Measurements from ENCODE around the gene DAPL1. TPM values are rescaled to one million over a fixed set of nuclear protein-coding genes. Genes with fewer than 3 reads are reported as not detected.

The DAPL1 gene
- total RNA-seq = 0.29 TPM in 1 of 2 replicates, not detected in the other

DNA sequence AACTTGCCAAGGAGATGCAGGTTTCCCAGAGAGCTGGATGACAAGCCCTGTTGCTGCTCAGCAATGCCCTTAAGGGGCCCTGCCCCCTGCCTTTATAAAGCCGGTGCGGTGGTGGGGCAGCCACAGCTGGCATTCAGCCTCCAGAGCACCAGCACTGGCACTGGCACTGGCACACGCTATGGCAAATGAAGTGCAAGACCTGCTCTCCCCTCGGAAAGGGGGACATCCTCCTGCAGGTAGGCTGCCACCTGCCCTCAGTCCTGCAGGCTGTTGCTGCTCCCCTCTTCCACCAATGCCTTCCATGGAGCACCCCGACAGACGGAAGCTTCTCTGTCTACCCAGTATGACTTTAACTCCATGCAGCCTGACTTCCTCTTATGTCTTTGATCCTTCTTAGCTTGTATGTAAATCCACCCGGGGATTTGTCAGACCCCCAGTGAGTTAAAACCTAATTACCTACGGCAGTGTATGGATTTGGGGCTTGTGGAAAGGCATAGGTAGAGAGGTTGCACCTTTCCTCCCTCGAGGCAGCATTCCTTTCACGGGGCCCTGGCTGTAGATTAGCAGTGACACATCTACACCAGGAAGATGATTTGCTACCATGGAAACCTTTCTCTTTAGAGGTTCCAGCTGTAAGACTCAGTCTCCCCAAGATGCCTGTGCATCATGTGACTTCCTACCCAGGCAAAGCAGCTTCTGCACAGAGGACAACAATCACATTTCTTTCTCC is at the start of gene DAPL1:
DAPL1 (plus strand) TSS at position 123 of the 730 bp plus-strand sequence; CDS start at position 179, 56 bp downstream.
- no peak within 1 kb of the TSS for H3K27ac ChIP-seq (ENCODE audit: low read depth, low read length)

DNA sequence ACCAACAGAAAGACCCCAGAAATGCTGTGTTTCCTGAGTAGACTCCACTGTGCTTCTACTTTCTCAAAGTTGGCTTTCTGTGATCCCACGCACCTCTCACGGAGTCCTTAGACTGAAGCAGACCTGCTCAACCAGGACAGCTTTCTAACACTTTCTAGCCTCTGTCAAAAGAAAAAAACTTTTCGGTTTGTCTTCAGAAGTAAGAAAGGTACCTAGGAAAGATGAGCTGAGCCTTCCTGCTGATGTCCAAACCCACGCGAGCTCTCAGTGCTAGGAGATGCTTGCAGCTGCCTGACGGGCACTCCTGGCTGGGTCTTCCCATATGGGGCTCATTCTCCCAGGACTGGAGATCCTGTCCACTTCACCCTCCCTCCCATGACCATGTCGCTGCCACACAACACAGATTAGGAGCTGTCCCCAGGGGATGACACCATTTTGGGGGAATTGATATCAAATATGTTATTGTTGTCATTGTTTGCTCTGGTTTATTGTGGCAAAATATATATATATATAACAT is 49.2 kb upstream of the DAPL1 start:
- Histone ChIP-seq H3K27ac (ENCODE audit: low read depth, low read length) (no peak overlapping the region), H2AFZ (ENCODE audit: low read length) (no peak overlapping the region), H3K79me2 (ENCODE audit: insufficient read depth, low read length) (no peaks in the 10 kb centered on the region), H3K4me1 (ENCODE audit: insufficient read depth, low read length) (peaks cover 5% of the 10 kb centered on the region), H3K36me3 (ENCODE audit: insufficient read depth, low read length) (no peaks in the 10 kb centered on the region), H3K27me3 (ENCODE audit: insufficient read depth, low read length) (peaks cover 47% of the 10 kb centered on the region), H3K4me2 (ENCODE audit: insufficient read depth, low read length) (no peak overlapping the region), H4K20me1 (ENCODE audit: insufficient read depth, low read length) (no peaks in the 10 kb centered on the region), H3K4me3 (ENCODE audit: insufficient read depth, low read length) (no peak overlapping the region), H3K9me3 (ENCODE audit: low read depth, low read length) (no peaks in the 10 kb centered on the region)
- DNase-seq (ENCODE audit: insufficient read length, low spot score, missing footprints) = peak; percentile 13
- TF ChIP-seq, protein P1, sequence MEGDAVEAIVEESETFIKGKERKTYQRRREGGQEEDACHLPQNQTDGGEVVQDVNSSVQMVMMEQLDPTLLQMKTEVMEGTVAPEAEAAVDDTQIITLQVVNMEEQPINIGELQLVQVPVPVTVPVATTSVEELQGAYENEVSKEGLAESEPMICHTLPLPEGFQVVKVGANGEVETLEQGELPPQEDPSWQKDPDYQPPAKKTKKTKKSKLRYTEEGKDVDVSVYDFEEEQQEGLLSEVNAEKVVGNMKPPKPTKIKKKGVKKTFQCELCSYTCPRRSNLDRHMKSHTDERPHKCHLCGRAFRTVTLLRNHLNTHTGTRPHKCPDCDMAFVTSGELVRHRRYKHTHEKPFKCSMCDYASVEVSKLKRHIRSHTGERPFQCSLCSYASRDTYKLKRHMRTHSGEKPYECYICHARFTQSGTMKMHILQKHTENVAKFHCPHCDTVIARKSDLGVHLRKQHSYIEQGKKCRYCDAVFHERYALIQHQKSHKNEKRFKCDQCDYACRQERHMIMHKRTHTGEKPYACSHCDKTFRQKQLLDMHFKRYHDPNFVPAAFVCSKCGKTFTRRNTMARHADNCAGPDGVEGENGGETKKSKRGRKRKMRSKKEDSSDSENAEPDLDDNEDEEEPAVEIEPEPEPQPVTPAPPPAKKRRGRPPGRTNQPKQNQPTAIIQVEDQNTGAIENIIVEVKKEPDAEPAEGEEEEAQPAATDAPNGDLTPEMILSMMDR (IDR thresholded peaks at IDR 0.05; ENCODE audit: extremely low read depth, low read depth, low read length) = no peak

More for the DNA sequence above, at the start of gene DAPL1:
- TF ChIP-seq, protein P1 (IDR thresholded peaks at IDR 0.05; ENCODE audit: extremely low read depth, low read depth, low read length) = no peak
- H2AFZ ChIP-seq (ENCODE audit: low read length) = no peak within 1 kb of the TSS
- no peaks in the 10 kb centered on the region for H3K79me2 ChIP-seq (ENCODE audit: insufficient read depth, low read length)
- DNase-seq (ENCODE audit: insufficient read length, low spot score, missing footprints) = peak; percentile 30
- H4K20me1 ChIP-seq (ENCODE audit: insufficient read depth, low read length) = no peaks in the 10 kb centered on the region
- no peaks in the 10 kb centered on the region for H3K9me3 ChIP-seq (ENCODE audit: low read depth, low read length)
- peak within 1 kb of the TSS; percentile 56 for H3K4me2 ChIP-seq (ENCODE audit: insufficient read depth, low read length)
- H3K4me1 ChIP-seq (ENCODE audit: insufficient read depth, low read length) = peaks cover 11% of the 10 kb centered on the region
- no peak within 1 kb of the TSS for H3K4me3 ChIP-seq (ENCODE audit: insufficient read depth, low read length)
- no peaks in the 10 kb centered on the region for H3K36me3 ChIP-seq (ENCODE audit: insufficient read depth, low read length)
- H3K27me3 ChIP-seq (ENCODE audit: insufficient read depth, low read length) = peaks cover 42% of the 10 kb centered on the region

DNA sequence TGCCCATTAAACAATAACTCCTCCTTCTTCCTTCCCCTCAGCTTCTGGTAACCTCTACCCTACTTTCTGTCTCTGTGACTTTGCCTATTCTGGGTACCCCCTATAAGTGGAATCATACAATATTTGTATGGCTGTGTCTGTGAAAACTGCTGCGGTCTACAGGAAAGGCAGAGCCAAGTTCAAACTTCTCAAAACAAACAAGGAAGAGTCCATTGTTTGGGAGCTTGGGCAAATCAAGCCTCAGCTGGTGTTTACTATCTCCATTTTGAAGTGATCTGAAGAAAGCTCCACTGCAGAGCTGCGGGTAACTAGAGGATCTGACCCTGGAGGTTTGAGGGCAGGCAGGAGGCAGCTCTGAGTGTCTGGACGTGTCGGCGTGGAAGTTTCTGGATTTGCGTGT is 48.6 kb upstream of the DAPL1 start:
- Histone ChIP-seq H3K27me3 (ENCODE audit: insufficient read depth, low read length) (peaks cover 47% of the 10 kb centered on the region), H2AFZ (ENCODE audit: low read length) (peak overlapping the region; percentile 66), H3K27ac (ENCODE audit: low read depth, low read length) (no peak overlapping the region), H3K36me3 (ENCODE audit: insufficient read depth, low read length) (no peaks in the 10 kb centered on the region), H3K4me2 (ENCODE audit: insufficient read depth, low read length) (no peak overlapping the region), H3K4me1 (ENCODE audit: insufficient read depth, low read length) (peaks cover 5% of the 10 kb centered on the region), H3K4me3 (ENCODE audit: insufficient read depth, low read length) (peak overlapping the region; percentile 23), H3K79me2 (ENCODE audit: insufficient read depth, low read length) (no peaks in the 10 kb centered on the region), H4K20me1 (ENCODE audit: insufficient read depth, low read length) (no peaks in the 10 kb centered on the region), H3K9me3 (ENCODE audit: low read depth, low read length) (no peaks in the 10 kb centered on the region)
- TF ChIP-seq, protein P1 (IDR thresholded peaks at IDR 0.05; ENCODE audit: extremely low read depth, low read depth, low read length) = no peak
- DNase-seq (ENCODE audit: insufficient read length, low spot score, missing footprints) = peak; percentile 25

GRCh38 chr2:158747281-158747680 is 47.8 kb upstream of the DAPL1 start:
- H3K4me2 ChIP-seq (ENCODE audit: insufficient read depth, low read length) = no peak overlapping the region
- no peaks in the 10 kb centered on the region for H3K36me3 ChIP-seq (ENCODE audit: insufficient read depth, low read length)
- H3K27ac ChIP-seq (ENCODE audit: low read depth, low read length) = no peak overlapping the region
- H3K27me3 ChIP-seq (ENCODE audit: insufficient read depth, low read length) = peaks cover 50% of the 10 kb centered on the region
- no peak for DNase-seq (ENCODE audit: insufficient read length, low spot score, missing footprints)
- H3K9me3 ChIP-seq (ENCODE audit: low read depth, low read length) = no peaks in the 10 kb centered on the region
- H4K20me1 ChIP-seq (ENCODE audit: insufficient read depth, low read length) = no peaks in the 10 kb centered on the region
- no peaks in the 10 kb centered on the region for H3K79me2 ChIP-seq (ENCODE audit: insufficient read depth, low read length)
- peaks cover 5% of the 10 kb centered on the region for H3K4me1 ChIP-seq (ENCODE audit: insufficient read depth, low read length)
- H2AFZ ChIP-seq (ENCODE audit: low read length) = no peak overlapping the region
- TF ChIP-seq, protein P1 (IDR thresholded peaks at IDR 0.05; ENCODE audit: extremely low read depth, low read depth, low read length) = no peak
- no peak overlapping the region for H3K4me3 ChIP-seq (ENCODE audit: insufficient read depth, low read length)
